HPDE6-E6E7 (cell line): ENCODE data around the gene HASPIN.

ENCODE experiments used
- DNase-seq: peaks from one replicate; pipeline ENCODE4 v3.0.0; 2011; ENCODE audit warnings: missing footprints; ENCODE audit errors: extremely low spot score

The HASPIN gene

GRCh38 chr17:3763777-3764170 lies 40.1 kb downstream of the HASPIN start:
- no peak for DNase-seq

DNA sequence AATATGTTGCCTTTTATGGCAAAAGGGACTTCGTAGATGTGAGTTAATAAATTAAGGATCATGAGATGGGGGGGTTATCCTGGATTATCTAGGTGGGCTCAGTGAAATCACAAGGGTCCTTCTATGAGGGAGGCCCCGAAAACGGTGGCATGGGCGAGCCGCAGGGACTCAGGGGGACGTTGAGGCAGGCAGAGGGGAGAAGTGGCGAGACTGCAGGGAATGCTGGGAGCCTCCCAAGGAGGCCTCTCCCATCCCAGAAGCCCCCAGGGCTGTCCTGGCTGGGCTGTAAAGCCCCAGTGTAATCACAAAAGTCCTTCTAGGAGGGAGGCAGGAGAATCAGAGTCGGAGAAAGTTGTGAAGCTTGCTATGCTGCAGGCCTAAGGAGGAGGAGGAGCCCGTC lies 42.3 kb downstream of the HASPIN start:
- no peak for DNase-seq

GRCh38 chr17:3766779-3767178 lies 43.1 kb downstream of the HASPIN start:
- no peak for DNase-seq

DNA sequence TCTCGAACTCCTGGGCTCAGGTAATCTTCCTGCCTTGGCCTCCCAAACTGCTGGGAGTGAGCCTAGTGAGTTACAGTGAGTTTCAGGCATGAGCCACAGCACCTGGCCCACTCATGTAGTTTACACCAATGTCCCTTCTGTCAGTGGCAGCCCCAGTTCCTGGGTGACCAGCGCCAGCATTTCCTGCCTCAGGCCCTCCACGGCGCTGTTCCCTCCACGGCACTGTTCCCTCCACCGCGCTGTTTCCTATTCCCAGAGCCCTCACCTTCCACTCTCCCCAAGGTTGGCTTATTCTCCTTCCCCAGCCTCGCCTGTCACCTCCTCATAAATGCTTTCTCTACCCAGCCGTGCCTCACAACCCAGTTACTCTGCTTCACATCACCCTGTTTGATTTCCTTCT lies 44.6 kb downstream of the HASPIN start:
- DNase-seq: no peak

DNA sequence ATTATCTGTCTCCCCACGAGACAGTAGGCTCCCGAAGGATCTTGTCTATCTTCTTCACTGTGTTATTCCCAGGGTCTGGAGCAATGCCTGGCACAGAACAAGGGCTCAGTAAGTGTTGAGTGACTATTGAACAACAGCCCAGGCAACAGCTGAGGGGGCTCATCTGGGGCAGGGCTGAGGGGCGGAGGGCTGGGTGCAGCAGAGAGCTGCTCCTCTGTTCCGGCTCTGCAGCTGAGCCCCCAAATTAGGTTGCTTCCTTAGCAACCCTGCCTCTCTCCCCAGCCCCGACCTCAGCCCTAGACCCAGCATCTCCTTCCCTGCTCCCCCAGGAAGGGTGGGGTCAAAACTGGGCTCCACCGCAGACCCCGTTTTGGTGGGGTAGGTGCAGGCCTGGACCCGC lies 45.1 kb downstream of the HASPIN start:
- no peak for DNase-seq

GRCh38 chr17:3770466-3770865 lies 46.8 kb downstream of the HASPIN start:
- DNase-seq: no peak

- DNase-seq: no peak
These were observed 47.4 kb downstream of the HASPIN start for GRCh38 chr17:3771140-3771539.

DNA sequence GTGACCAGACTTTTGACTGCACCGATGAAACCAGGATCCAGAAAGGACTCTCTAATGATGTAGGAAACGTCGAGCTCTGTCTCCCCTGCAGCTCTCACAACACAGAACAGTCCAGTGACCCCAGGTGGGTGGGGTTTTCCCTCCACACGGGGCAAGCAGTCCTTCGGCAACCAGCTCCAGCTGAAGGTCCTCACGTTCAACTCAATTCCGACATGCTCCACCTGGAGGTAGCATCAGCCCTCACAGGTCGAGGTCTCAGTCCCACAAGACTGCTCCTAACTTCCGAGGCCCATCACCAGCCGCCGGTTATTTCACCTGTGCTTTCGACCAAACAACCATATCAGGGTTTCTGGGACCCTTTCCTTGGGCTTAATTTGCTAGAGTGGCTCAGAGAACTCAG lies 49.1 kb downstream of the HASPIN start:
- DNase-seq: no peak

- DNase-seq: no peak
These were observed 49.8 kb downstream of the HASPIN start for GRCh38 chr17:3773511-3773910.

- no peak for DNase-seq
These were observed 50.3 kb downstream of the HASPIN start for GRCh38 chr17:3773966-3774365.
